Stimulated activated CD8-positive, alpha-beta memory T cell treated with anti-CD3 and anti-CD28 coated beads, Interleukin-4, amount 100 ng/mL, for 24 hours (primary cell): ENCODE measurements around the gene MMP10.

Experiments
- DNase-seq: peaks from one replicate; pipeline ENCODE4 v3.0.0-alpha.2; 2020; ENCODE audit warnings: low read depth

MMP10 gene

DNA sequence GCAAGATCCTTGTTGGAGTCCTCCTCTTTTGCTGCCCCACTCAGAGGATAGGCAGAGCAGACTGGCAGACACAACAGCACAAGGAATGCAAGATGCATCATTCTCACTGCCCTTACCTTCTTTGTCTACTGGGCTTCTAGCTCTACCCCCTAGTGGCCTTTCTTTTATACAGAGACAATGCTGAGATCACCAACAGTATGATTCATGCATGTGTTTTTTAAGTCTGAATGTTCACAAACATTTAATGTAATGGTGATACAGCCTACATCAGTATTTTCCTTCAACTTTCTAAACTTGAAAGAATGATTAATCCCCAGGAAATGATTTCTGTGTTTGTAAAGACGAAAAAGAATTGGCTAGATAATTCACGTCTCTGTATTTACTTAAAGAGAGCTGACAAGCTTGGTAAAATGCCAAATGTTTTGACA is at the start of gene MMP10:
TSS of gene MMP10 (minus strand) at position 138 of the 428 bp plus-strand sequence. CDS start at position 101, 37 bp downstream.
- no peak for DNase-seq

GRCh38 chr11:102829316-102830000 is 49.0 kb upstream of the MMP10 start:
- no peak for DNase-seq

DNA sequence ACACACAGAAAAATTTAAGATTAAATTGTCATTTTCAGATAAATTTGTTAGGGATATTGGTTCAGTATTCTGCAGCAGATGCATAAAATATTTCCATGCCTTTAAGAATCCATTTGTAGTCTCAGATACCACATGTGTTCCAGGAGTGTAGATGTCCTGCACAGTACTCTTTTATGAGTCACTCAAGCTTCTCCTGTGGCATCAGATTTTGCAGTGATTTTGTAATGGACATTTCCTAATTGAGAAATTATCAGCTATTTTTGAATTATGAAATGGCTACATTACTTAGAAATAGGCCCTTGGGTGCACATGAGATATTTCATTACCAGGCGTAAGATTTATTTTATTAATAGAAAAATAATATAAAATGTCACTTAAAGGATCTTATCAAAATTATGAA is 44.1 kb upstream of the MMP10 start:
- no peak for DNase-seq

- DNase-seq: no peak
Observed at GRCh38 chr11:102819491-102819890, 39.1 kb upstream of the MMP10 start.

DNA sequence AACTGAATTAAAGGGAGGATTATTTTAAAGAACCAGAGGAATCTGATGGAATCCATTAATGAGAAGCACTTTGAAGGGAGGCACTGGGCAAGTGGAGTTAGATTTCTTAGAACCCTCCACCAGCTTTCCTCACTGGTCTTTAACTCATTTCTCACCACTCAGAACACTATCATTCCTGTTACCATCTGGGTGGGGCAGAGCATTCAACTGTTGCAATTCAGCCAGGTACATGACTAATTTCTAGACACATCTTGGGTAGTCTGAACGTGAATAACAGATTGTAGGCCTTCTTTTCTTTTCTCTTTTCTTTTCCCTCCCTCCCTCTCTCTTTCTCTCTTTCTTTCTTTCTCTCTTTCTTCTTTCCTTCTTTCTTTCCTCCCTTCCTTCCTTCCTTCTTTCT is 33.1 kb upstream of the MMP10 start:
- no peak for DNase-seq

DNA sequence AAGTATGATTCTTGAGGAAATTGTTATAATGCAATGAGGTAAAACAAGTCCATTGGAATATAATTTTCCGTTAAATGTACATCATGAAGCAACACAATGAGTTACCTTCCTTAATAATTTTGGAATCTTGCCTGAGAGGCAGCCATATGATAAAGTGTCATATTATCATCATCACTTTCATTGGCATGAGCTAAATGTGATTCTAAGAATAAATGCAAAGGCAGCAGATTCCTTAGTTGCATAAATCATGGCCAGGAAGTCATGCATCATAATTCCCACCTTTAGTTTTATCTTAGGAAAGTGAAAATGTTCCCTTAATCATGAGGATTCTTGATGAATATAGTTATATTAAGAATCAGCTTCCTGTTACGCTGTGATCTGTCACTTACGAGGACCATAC is 31.8 kb upstream of the MMP10 start:
- DNase-seq: no peak

DNA sequence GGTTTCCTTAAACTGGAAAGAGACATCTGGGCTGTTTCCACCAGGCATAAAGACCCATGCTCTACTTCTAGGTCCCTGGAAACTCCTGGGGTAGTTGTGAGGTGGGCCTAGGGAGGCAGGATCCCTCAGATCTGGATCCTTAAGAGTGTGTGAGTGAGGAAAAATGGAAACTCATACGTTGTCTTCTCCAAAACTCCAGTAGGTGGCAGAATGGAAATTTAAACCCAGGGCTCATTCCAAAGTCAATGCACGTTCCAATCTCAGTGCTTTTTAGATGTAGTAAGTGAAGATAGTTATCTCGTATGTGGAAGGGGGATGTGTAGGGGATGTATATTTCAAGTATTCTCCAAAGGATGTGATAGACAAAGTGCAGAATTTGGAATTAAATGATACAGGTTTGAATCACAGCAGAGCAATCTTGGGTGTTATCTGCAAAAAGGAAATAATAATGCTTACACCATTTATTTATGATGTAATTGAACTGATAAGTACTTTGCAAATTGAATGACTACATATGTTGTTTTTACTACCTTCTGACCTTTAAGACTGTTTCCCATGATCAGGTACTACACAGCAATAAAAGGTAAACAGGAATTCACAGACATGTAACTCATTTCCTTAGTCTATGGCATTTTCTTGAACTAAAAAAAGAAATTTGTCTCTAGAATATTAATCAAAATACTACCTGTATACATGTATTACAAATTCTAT is 30.7 kb upstream of the MMP10 start:
- DNase-seq: no peak

- DNase-seq: no peak
Observed at GRCh38 chr11:102809971-102810370, 29.5 kb upstream of the MMP10 start.

DNA sequence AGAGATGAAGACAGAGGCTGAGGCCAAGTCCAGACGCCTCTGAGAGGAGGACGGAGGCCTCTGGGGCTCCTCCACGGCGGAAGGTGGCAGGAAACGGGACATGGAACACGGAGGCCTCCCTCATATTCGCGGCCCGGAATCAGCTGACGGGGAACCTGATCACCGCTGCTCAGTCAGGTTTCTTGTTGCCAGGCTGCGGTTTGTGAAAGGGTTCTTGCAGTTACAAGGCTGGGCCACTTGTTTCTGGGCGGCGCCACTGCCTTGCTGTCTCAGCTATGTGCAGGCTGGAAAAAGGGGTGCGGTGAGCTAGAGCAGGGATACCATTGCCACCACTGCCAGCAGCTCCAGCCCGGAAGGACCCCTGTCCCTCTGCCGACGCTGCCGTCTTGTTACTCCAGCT is 27.5 kb upstream of the MMP10 start:
- DNase-seq: no peak

DNA sequence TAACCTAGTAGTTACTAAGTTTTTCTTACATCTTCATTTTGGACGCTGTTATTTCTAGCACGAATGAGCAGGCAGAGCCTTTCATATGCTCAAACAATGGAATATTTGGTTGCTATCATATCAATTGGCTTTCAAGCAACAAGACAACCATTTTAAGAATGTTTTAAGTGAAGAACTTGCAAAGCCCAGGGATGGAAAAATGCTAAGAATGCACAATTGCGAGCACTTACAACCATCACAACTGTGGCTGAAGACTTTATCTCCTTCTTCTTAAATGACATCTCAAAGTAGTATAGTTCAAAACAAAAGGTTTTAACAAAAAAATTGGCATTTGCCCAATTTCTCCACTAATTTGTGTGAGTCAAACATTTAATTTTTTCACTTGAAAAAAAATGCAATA is 25.9 kb upstream of the MMP10 start:
- DNase-seq: no peak

DNA sequence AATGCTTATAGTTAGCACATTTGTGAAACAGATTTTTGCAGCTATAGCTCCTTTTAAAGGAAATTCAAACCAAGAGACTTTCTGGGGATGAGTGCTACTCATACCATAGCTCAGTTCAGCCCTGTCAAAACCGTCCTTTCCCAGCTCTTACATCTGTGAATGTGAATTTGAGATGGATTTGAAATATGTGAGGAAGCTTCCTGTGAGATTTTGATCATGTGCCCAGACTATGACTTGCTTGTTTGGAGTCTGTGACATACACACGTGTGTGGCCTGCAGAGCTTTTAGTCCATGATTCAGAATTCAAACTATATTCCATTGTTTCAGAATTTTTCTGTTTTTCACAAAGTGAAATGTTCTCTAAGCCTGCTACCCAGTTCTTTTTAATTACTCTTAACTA is 21.9 kb upstream of the MMP10 start:
- DNase-seq: no peak

GRCh38 chr11:102800767-102801166 is 20.3 kb upstream of the MMP10 start:
- no peak for DNase-seq

DNA sequence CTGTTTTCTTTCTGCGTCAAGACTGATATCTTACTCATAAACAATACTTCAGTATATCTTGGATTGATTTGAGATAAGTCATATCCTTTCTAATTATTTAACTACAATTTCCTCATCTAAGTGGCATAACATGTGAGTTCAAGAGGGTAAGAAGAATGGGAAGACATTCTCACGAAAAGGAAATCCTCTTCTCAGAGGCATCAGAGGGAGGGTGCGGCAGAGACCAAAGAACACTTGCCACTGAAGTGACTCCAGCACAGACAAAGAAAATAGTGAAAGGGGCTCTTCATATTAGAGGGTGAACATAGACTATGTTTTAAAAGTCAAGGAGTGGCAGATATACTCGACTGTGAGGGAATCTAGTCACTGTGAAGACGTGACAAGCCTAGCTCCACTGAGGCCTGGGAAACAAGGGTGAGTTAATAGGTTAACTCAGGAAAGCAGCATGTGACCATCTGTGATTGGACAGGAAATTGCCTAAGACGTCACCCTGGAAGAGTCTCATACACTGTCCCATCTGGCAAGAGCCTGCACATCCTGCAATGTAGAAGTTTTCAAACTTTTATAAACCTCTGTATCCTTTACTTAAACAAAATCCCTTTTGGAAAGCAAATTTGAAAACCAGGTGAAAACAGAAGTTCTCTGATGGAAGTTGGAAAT is 19.4 kb upstream of the MMP10 start:
- DNase-seq: no peak

- no peak for DNase-seq
Observed at GRCh38 chr11:102798012-102798746, 17.8 kb upstream of the MMP10 start, which contains the start of gene MMP1. Gene MMP1 (minus strand): TSS chr11:102798160. CDS start chr11:102798092, 68 bp downstream.

- no peak for DNase-seq
Observed at GRCh38 chr11:102794382-102794781, 14.0 kb upstream of the MMP10 start.

DNA sequence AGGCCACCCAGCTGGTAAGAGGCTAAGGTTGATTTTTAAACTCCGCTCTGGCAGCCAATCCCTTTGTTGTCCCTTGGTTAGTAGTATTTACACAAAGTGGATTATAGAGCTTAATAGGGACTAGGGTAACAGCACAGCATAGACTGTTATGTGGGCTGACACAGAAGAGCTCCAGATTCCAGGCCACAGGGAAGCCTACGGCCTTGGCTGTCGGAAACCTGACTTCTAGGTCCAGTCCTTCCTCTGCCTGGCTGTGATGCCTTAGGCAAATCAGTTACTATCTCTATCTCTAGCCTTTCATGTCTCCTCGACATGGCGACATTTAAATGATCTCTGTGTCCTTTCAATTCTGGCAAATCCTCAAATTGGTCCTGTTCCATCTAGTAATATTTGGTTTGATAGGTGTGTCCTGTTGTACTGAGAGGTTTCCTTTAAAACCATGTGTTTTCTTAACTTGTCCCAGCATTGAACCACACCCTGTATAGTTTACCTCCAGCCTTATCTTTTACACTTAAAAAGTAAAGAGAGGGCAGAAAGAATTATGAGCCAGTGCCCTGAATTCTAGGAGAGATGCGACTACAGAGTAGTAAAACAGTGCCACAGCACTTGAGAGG is 13.4 kb upstream of the MMP10 start:
- DNase-seq: no peak

- no peak for DNase-seq
Observed at GRCh38 chr11:102792604-102793003, 12.2 kb upstream of the MMP10 start.

DNA sequence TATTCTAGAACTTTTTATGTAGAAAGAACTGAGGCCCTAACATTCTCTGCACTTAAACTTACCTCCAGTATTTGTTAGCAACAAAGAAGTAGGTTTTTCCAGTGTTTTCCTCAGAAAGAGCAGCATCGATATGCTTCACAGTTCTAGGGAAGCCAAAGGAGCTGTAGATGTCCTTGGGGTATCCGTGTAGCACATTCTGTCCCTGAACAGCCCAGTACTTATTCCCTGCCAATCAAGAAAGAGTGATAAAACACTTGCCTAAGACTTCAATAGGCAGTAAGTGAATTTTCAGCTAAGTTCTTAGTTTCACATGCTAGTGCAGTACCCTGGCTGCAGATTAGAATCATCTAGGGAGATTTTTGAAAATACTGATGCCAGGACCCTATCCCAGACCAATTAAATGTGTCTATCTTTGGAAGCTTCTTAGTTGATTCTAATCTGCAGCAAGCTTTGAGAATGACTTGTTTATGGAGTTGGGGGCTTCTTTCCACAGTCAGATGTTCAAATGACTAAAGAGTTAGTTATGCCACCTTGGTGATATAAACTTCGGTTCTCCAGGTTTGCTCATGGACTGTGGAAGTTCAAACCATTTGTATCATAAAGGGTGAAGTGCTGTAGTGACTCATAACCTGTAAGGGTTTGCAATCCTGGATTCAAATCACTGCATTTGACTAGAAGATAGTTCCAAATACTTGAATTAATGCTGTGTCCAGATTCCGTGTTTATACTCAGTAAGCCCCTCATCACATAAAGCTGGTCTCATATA is 11.0 kb upstream of the MMP10 start:
- no peak for DNase-seq

DNA sequence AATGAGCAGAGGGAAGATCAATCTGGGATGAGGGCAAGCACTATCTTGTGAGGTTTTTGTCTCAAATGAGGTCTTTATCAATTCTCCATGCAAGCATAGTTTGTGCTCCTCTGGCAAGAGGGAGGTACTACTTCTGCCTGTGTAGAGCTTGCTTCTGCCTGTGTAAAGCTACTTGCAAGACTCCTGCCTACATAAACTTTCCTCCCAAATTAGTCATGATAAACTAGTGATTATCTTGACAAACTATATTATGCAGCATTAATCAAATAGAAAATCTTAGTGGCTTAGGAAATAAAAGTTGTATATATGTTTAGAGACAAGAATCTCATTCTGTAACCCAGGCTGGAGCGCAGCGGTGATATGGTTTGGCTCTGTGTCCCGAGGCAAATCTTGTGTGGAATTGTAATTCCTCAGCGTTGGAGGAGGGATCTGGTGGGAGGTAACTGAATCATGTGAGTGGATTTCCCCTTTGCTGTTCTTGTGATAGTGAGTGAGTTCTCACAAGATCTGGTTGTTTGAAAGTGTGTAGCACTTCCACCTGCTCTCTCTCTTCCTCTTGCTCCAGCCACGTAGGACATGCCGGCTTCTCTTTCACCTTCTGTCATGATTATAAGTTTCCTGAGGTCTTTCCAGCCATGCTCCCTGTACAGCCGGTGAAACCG is 8.0 kb upstream of the MMP10 start:
- no peak for DNase-seq

DNA sequence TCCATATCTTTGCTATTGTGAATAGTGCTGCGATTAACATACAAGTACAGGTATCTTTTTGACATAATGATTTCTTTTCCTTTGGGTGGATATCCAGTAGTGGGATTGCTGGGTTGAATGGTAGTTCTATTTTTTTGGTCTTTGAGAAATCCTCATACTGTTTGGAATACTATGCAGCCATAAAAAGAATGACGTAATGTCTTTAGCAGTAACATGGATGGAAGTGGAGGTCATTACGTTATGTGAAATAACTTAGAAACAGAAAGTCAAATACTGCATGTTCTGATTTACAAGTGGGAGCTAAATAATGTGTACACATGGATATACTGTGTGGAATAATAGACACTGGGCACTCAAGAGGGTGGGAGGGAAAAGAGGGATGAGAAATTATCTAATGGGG is 4.0 kb upstream of the MMP10 start:
- no peak for DNase-seq

GRCh38 chr11:102783720-102784119 is 3.3 kb upstream of the MMP10 start:
- DNase-seq: no peak
